DMS53 (cell line): Measurements from ENCODE around the gene PALLD.

Experiments used
- DNase-seq: peaks from one replicate; lab custom pipeline; 2025; lab: John Stamatoyannopoulos, UW

PALLD gene

GRCh38 chr4:168765726-168766125 lies 268.9 kb downstream of the PALLD start:
- no peak for DNase-seq

DNA sequence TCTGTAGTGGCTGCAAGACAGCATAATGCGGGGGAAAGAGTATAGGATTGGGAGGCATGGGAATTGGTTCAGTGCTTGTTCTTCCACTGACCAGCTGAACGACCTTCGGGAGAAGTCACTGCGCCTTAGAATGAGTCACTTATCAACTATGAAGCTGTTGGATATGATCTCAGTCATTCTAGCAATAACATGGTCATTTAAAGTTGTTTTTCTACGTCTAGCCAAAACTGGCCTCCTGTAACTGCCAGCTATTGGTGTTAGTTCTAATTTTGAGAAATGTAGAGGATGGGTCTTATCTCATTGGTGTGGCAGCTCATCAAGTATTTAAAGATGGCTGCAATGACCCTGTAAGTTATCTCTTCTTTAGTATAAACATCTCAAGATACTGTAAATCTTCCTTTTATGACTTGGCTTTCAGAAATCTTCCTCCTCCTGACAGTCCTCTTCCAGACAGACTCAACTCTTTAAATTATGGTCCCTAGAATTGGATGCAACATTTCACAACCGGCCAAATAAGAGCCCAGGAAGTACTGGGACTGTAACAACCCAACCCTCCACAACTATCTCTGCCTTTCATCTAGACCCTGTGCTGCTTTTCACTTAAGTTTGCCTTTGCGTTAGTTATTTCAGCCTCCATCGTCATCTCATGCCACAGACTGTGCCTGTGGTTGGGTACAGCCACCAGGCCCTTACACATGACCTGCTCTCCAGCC lies 269.9 kb downstream of the PALLD start:
- no peak for DNase-seq

DNA sequence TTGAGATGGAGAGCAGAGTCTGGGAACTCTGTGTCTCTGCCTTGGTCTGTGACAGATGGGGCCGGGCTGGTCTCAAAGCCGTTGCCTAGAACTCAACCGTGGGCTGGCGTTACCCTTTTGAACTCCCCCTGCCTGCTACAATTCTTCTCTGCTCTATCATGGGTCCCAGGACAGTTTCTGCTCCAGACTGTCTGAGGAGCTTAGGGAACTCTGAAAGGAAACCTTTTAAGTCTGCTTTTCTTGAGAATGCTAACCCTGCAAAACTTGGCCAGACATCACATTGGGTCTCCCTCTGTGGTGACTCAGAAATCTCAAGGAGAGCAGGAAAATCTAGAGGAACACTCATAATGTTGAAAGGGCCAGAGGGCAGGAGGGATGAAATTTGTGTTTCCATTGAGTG lies 272.6 kb downstream of the PALLD start:
- DNase-seq = no peak

DNA sequence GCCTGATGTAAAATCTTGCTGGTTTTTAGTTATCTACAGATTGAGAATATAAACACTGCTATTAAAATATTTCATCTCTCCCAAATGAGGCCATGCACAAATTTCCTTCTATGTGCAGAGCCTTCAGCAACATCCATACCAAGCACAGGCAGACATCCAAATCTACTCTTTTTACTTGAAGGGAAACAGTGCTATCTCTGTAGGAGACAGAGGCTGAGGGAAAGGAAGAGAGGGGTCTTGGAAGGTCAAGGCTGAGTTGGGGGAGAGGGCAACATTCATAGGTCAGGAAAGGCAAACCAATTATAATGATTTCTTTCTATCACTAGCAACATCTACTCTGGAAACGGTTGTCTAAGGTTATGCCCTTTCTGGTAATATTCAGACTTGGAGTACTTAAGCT lies 273.0 kb downstream of the PALLD start:
- DNase-seq = no peak

DNA sequence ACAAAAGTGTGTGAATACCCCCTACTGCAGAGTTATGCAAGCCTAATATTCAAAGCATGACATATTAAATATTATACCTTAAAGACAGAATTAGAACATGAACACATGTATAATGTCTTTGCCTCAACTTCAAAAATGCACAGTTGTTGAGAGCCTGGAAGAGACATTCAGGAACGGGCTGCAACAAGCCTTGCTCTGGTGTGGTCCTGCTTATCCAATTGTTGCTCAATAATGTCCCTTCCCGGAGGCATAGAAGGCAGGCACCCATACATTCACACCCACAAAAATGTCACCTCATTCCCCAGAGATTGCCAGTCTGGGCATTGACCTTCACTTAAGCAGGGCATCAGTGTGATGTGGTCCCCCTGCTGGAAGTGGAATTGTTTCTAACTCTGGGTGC lies 274.4 kb downstream of the PALLD start:
- DNase-seq = no peak

- no peak for DNase-seq
Observed at GRCh38 chr4:168773388-168774195, 276.7 kb downstream of the PALLD start.

DNA sequence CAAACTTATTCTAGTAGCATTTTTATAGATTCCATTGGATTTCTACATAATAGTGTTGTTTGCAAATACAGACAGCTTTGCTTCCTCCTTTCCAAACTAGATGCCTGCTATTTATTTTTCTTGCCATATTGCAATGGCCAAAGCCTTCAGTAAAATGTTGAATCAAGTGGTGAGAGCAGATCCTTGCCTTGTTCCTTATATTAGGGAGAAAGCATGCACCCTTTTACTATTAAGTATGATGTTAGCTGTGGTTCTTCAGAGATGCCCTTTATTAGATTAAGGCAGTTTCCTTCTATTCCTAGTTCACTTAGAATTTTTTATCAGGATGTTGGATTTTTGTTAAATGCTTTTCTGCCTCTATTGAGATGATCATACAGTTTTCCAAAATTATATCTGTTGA lies 279.5 kb downstream of the PALLD start:
- no peak for DNase-seq

- no peak for DNase-seq
Observed at GRCh38 chr4:168777277-168777965, 280.6 kb downstream of the PALLD start.

GRCh38 chr4:168781341-168781740 lies 284.5 kb downstream of the PALLD start:
- no peak for DNase-seq

- DNase-seq = no peak
Observed at GRCh38 chr4:168781926-168782325, 285.1 kb downstream of the PALLD start.

- DNase-seq = no peak
Observed at GRCh38 chr4:168782439-168782838, 285.6 kb downstream of the PALLD start.

GRCh38 chr4:168784786-168785461 lies 288.1 kb downstream of the PALLD start:
- no peak for DNase-seq

DNA sequence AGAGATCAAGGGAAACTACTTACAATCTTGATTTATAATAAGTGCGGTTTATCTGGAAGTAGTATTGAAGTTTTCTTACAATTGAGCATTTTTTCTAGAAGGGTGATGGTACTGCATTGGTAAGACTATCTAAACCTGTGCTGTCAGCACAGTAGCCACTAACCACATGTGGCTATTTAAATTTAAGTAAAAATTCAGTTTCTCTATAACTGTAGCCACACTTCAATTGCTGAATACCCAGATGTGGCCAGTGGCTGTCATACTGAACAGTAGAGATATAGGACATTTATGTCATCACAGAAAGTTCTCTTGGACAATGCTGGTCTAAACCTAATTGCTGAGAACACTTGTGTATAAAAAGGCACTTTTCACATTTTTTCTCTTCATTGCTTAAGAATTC lies 290.5 kb downstream of the PALLD start:
- peak; percentile 29 for DNase-seq

DNA sequence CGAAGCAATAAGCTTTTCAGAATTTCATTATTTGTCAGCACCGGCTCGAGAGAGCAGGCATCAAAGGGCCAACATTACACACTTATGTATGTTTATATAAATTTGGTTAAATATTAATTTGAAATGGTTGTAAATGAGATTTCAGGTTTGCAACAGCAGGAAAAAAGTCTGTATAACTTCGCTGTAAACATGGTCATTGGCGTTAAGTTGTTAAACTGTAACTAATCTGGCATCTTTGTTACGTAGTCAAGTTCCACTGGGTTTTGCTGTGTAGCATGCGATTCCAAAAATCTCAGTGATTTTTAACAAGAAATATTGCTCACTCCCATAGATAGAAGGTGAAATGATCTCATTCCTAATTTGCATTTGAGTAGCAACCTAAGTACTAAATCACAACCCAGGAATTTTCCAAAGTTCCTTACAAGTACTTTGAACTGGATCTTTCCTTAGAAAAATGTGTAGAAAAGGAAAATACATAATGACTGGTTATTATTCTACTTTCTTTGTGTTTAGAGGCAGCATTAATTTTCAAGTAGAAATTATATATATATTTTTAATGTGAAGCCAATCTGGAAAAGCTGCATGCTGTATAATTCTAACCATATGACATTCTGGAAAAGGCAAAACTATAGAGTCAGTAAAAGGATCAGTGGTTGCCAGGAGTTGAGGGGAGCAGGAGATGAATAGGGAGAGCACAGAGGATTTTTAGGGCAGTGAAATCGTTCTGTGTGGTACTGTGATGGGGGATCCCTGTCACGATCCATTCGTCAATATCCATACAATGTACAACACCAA lies 291.1 kb downstream of the PALLD start:
- peak; percentile 44 for DNase-seq

GRCh38 chr4:168790898-168791297 lies 294.0 kb downstream of the PALLD start:
- DNase-seq = no peak

GRCh38 chr4:168791376-168791775 lies 294.5 kb downstream of the PALLD start:
- no peak for DNase-seq

GRCh38 chr4:168793542-168793941 lies 296.7 kb downstream of the PALLD start:
- DNase-seq = no peak

DNA sequence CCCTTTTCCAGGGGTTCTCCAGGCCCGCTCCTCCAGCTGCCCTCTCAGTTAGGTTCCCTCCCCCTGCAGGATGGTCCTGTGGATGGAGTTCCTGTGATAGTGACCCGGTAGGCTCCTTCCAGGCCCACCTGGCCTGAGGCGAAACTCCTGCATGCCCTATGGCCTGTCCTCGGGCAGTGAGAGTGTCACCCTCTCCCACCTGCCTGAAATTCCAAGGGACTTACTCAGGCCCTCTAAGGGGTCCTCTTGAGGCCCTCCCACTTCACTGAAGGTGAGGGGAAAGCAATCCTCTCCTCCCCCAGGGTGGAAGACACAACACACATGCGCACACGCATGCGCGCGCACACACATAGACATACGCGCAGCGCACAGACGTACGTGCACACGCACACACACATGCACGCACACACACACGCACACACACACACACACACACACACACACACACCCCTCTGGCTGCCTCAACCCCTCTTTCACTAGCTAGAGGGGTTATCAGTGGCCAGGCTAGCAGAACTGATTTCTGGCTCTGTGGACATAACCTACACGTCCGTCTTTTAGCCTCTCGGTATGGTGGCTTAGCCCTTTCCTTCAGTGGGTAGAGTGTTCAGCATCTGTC lies 297.3 kb downstream of the PALLD start:
- DNase-seq = no peak

- peak; percentile 6 for DNase-seq
Observed at GRCh38 chr4:168794881-168795280, 298.0 kb downstream of the PALLD start.

DNA sequence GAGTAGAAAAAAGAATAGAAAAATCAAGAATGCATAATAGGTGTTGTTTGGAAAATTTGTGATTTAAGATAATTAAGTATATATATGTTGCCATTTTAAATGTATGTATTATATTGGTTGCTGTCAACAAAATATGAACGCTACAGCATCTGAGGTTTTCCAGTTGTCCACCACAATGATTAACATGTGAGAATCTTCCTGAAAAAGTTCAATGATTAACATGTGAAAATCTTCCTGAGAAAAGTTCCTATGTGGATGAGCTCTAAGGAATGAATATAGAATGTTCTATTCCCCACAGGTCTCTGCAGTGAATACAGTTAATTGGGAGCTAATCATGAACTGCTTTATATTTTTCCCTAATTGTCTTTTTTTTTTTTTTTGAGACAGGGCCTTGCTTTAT lies 298.5 kb downstream of the PALLD start:
- DNase-seq = no peak
